GM19099 (cell line): ENCODE data around the gene F13B.

Experiments used
- POLR2A ChIP-seq: IDR thresholded peaks from 3 replicates; pipeline ENCODE4 v1.6.1; 2011; ENCODE audit warnings: low read depth; ENCODE audit not compliant: insufficient read length; ENCODE audit errors: extremely low read depth

Gene F13B

GRCh38 chr1:197063212-197063611 is 3.8 kb downstream of the F13B start:
- TF ChIP-seq POLR2A, result no peak

GRCh38 chr1:197062692-197063091 is 4.4 kb downstream of the F13B start:
- TF ChIP-seq POLR2A, result no peak

GRCh38 chr1:197049100-197049499 is 18.0 kb downstream of the F13B start:
- TF ChIP-seq POLR2A, result no peak

GRCh38 chr1:197042676-197043341 is 24.3 kb downstream of the F13B start:
- TF ChIP-seq POLR2A, result no peak

- TF ChIP-seq POLR2A, result no peak
Measured at GRCh38 chr1:197041486-197042353, 25.3 kb downstream of the F13B start.

- no peak for TF ChIP-seq POLR2A
Measured at GRCh38 chr1:197036861-197037260, 30.2 kb downstream of the F13B start.

GRCh38 chr1:197029749-197030148 is 37.3 kb downstream of the F13B start:
- no peak for TF ChIP-seq POLR2A

- TF ChIP-seq POLR2A, result no peak
Measured at GRCh38 chr1:197027359-197027758, 39.7 kb downstream of the F13B start.

- TF ChIP-seq POLR2A, result no peak
Measured at GRCh38 chr1:197024460-197024859, 42.6 kb downstream of the F13B start.

GRCh38 chr1:197021716-197022115 is 45.3 kb downstream of the F13B start:
- TF ChIP-seq POLR2A, result no peak

- TF ChIP-seq POLR2A, result no peak
Measured at GRCh38 chr1:197017558-197018146, 49.4 kb downstream of the F13B start.

GRCh38 chr1:197016751-197017150 is 50.3 kb downstream of the F13B start:
- no peak for TF ChIP-seq POLR2A

- TF ChIP-seq POLR2A, result no peak
Measured at GRCh38 chr1:197013234-197013633, 53.8 kb downstream of the F13B start.

- TF ChIP-seq POLR2A, result no peak
Measured at GRCh38 chr1:197011614-197012013, 55.4 kb downstream of the F13B start.

- TF ChIP-seq POLR2A, result no peak
Measured at GRCh38 chr1:197008861-197009260, 58.2 kb downstream of the F13B start.

- no peak for TF ChIP-seq POLR2A
Measured at GRCh38 chr1:197003132-197003531, 63.9 kb downstream of the F13B start.
